ENCODE measurements around the gene TRMO. TPM values are rescaled to one million over a fixed set of nuclear protein-coding genes. Genes with fewer than 3 reads are reported as not detected.

The TRMO gene
- total and polyA plus RNA-seq, 9 of the 15 experiments (the other 6 are each of a cell fraction or from before 2014, with no cell fraction given) = 5.6 to 22.4 (median 16.2) TPM

GRCh38 chr9:97954550-97954989 lies 32.3 kb upstream of the TRMO start (continued):
- TF ChIP-seq AFF1 (IDR thresholded peaks at IDR 0.05; ENCODE audit: low read depth in 1 of 2, partially characterized antibody in 2 of 2) (peak in 1 of 2 experiments; percentile 87), FOXA1 (IDR thresholded peaks at IDR 0.05; ENCODE audit: borderline replicate concordance) (no peak), SMAD1 (IDR thresholded peaks at IDR 0.05; ENCODE audit: low read depth, low read length, partially characterized antibody) (no peak), ZNF146 (CRISPR knock-in tag; IDR thresholded peaks at IDR 0.05; ENCODE audit: unreplicated experiment) (no peak), HDAC3 (IDR thresholded peaks at IDR 0.05; ENCODE audit: borderline replicate concordance, partially characterized antibody) (no peak), MLLT1 (IDR thresholded peaks at IDR 0.05) (0 out of 4 replicates have a peak, but pooled peaks have one; percentile 51 to 73), MIER1 (IDR thresholded peaks at IDR 0.05; ENCODE audit: low read depth) (no peak), PYGO2 (tag; IDR thresholded peaks at IDR 0.05) (no peak), CGGBP1 (CRISPR knock-in tag; IDR thresholded peaks at IDR 0.05) (no peak), ZNF561 (CRISPR knock-in tag; conservative IDR thresholded peaks at IDR 0.05) (0 out of 2 replicates have a peak, but pooled peaks have one; percentile 9), NKRF (IDR thresholded peaks at IDR 0.05; ENCODE audit: borderline replicate concordance) (peak; percentile 13; the same call in 1 of the 2 replicates), ZNF589 (CRISPR knock-in tag; IDR thresholded peaks at IDR 0.05; ENCODE audit: low read depth) (0 out of 2 replicates have a peak, but pooled peaks have one; percentile 32), DIDO1 (tag; IDR thresholded peaks at IDR 0.05; ENCODE audit: low read depth) (no peak), ZNF165 (CRISPR knock-in tag; IDR thresholded peaks at IDR 0.05; ENCODE audit: borderline replicate concordance) (no peak)
